GM19438 (cell line): ENCODE data around the gene LIMS1.
"Not testable (repeated sequence)": the region's sequence is repeated elsewhere in the genome, so short reads cannot be mapped to it uniquely, and the experiment has no call there.

Experiments used
- ATAC-seq: cut with Tn5 transposase; IDR thresholded peaks from one replicate; pipeline ENCODE4 v1.9.1; 2021; ENCODE audit warnings: low read depth; ENCODE audit not compliant: unreplicated experiment

The LIMS1 gene, protein sequence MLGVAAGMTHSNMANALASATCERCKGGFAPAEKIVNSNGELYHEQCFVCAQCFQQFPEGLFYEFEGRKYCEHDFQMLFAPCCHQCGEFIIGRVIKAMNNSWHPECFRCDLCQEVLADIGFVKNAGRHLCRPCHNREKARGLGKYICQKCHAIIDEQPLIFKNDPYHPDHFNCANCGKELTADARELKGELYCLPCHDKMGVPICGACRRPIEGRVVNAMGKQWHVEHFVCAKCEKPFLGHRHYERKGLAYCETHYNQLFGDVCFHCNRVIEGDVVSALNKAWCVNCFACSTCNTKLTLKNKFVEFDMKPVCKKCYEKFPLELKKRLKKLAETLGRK

DNA sequence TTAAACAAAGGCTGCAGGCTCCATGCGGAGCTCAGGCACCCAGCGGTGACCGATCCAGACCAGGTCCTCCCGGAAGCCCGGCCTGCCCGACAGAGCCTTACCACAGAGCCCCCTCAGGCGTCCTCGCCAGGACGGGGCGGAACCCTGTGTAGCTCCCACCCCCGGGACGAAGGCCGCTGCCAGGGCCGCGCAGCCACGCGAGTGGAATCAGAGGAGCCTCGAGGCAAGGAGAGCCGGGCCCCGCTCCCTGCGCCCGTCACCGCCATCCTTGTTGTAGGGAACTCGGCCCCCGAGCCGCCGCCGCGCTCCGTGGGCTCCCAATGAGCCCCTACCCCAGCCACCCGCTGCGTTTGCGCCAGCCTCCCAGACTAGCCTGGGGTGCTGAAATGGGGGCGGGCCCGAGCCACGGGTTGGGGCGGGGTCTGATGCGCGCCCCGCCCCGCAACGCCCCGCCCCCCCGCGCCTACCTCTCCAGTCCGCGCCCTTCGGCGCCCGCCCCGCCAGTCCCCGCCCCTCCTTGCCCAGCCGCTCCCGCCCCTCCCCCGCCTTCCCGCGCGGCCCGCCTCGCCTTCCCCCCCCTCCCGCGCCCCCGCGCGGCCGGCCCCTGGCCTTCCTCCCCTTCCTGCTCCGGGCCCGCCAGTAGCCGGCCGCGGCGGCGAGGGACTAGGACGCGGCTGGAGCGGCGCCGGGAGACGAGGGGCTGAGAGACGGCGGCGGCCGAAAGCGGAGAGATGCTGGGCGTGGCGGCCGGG, at the start of gene LIMS1:
LIMS1 (plus strand) TSS at position 639 of the 752 bp plus-strand sequence; CDS start at position 732, 93 bp downstream.
- peak; percentile 85 for ATAC-seq

DNA sequence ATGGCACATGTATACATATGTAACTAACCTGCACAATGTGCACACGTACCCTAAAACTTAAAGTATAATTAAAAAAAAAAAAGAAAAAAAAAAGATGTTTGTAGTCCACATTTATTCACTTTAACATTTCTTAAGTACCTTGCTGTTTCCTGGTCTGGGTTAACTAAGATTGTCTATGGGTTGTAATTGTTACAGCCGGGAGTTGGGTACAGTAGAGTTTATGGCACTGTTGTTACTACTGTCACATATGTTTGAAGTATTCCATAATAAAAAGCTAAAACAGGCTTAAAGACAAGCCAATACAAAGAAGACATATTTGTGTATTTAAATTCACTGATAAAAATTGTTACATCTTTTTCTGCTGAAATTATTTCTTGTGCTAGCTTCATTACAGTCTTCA, 49.0 kb upstream of the LIMS1 start:
- ATAC-seq = no peak

DNA sequence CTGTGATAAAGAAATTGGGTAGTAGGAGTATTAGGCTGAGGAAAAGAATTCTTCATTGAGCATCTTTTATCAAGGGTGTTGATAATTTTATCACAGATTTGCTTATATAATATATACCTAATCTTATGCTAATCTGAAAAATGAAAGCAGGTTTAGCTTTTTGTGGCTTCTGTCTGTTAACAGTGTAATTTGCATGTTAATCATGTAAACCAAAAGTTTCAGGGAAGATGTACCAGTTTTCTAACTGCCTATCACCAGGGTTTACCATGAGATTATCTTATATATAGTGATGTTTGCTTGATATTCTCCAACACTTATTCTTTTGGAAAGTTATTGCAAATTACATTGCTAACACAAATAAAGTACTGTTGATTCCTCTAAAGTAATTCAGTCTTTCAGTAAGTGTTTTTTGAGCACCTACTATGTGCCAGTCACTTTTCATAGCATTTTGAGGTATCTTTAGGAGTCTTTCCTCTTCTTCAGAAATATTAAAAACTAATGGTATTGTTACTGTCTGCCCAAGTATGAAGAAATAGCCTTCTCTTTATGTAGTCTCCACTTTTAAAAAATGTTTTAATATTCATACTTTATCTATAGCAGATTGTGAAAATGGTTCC, 43.7 kb upstream of the LIMS1 start:
- no peak for ATAC-seq

DNA sequence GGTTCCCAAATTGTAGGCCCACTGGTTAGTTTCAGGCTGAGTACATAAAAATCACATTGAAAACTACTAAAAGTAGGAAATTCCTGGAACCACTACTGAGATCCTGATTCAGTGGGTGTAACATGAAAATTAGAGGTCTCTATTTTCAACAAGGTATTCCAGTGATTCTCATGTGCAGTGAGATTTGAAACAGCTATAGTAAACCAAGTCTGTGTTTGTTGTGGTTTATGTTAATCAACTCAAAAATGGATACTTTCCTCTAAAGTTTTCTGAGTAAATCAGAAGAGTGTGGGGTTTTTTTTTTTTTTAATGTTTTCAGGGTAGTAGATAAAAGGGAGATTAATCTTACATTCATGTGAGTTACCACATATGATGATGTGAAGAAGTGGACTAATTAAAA, 42.4 kb upstream of the LIMS1 start:
- ATAC-seq = no peak

DNA sequence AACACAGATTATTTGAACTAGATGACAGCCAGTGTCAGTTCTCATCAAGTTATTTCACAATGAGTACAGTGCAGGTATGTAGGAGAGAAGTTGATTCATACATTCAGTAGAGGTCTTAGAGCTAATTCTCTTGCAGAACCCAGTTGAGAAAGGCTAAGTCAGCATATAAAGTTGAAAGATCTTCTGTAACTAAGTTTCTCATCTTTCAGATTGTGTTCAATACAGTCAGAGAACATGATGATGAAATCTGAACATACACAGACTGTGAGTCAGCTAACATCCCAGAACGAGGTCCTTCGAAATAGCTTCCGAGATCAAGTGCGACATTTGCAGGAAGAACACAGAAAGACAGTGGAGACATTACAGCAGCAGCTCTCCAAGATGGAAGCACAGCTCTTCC, 41.9 kb upstream of the LIMS1 start:
- no peak for ATAC-seq

DNA sequence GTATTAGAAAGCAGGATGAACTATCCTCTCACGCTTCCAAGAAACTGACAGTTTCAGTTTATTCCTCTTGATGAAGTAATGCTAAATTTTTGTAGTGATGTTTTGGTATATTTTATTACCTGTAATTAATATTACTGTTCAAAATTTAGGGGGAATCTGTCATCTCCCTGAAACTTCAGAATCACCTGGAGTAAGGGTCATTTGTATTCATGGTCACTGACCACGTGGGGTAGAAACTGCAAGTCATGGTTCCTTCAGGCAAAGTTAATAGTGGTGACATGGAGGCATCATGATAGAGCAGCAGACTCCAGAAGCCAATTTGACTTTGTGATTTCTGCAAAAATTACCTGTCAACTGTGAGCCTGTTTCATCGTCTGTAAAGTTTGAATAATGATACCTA, 38.1 kb upstream of the LIMS1 start:
- not testable (repeated sequence) for ATAC-seq

DNA sequence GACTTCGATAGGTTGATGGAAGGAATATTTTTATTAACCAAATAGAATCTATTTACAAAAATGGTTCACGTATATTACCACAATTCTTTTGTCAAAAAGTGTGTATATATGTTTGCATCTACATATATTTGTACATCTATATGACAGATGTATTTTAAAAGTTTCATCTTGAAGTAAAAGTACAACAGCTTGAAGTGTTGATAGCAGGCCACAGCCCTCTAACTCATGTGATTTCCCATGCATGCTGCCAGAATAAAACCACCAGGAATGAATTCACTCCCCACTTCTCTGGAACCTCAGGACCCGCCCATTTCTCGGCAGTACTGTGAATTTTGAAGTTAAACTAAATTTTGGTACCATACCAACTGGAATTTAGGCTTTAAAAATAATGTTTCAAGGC, 26.6 kb upstream of the LIMS1 start:
- not testable (repeated sequence) for ATAC-seq

DNA sequence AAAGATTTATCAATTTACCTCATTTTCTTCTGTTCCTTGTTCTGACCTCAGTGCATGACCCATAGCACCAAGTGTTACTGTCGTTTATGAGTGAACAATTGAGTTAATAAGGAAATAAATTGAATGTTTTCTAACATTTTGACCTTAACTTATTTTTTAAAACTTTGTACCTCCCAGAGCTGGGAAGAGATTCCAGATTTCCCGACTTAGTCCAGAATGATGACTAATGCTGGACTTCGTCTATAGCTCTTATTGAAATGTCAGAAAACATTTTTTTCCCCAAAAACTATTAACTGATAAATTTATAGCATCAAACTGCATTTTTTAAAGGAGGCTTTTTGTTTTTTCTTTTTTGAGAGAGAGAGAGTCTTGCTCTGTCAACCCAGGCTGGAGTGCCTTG, 21.8 kb upstream of the LIMS1 start:
- ATAC-seq = not testable (repeated sequence)

DNA sequence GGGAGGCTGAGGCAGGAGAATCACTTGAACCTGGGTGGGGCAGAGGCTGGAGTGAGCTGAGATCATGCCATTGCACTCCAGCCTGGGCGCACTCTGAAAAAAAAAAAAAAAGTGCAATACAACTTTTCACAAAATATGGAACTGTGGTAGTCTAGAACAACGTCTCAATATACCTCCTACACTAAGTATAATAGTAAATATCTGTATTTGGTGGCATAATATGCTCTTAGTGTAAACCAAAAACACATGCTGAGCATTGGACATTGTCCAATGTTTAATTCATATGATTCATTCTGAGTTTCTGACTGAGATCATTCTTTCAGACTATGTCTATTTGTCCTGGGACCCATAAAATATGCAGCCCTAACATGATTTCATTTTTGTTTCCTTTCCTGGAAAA, 19.8 kb upstream of the LIMS1 start:
- not testable (repeated sequence) for ATAC-seq

DNA sequence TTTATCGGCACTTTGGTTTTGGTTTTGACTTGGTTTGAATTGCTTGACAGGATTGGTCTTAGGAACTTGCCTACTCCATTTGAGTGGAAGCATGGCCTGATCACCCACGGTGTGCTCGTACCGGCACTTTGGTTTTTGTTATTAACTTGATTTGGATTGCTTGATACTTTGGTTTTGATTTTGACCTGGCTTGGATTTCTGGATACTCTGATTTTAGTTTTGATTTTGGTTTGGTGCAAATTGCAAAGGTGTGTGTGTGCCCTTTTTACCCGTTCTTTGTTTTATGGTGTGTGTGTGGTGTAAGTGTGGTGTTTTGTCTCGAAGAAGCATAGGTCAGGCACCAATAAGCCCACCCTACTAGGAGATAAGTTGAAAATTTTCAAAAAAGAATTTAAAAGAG, 9.6 kb upstream of the LIMS1 start:
- not testable (repeated sequence) for ATAC-seq

DNA sequence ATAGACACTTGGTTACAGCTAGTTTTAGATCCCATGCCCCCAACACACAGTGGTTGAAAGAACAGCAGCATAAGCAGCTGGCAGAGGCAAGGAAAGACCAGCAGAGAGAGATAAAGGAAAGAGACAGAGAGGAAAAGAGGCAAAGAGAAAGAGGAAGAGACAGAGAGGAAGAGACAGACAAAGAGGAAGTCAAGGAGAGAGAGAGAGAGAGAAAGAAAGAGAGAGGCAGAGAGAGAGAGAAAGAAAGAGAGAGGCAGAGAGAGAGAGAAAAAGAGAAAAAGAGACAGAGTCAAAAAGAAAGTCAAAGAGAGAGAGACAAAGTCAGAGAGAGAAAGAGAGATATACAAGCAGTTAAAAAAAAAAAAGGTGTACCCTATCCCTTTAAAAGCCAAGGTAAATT, 9.0 kb upstream of the LIMS1 start:
- ATAC-seq = not testable (repeated sequence)

DNA sequence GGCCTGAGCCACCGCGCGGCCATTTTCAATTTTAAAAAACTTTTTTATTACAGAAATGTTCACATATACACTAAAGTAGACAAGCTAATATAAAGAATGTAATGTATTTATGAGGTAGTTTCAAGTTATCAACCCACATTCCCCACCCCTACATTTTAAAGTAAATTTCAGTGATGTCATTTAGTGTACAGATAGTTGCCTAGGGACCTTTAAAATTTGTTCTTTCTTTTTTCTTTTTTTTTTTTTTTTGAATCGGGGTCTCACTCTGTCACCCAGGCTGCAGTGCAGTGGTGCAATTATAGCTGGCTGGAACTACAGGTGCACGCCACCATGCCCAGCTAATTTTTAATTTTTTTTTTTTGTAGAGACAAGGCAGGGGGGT, 2.6 kb upstream of the LIMS1 start:
- ATAC-seq = no peak

DNA sequence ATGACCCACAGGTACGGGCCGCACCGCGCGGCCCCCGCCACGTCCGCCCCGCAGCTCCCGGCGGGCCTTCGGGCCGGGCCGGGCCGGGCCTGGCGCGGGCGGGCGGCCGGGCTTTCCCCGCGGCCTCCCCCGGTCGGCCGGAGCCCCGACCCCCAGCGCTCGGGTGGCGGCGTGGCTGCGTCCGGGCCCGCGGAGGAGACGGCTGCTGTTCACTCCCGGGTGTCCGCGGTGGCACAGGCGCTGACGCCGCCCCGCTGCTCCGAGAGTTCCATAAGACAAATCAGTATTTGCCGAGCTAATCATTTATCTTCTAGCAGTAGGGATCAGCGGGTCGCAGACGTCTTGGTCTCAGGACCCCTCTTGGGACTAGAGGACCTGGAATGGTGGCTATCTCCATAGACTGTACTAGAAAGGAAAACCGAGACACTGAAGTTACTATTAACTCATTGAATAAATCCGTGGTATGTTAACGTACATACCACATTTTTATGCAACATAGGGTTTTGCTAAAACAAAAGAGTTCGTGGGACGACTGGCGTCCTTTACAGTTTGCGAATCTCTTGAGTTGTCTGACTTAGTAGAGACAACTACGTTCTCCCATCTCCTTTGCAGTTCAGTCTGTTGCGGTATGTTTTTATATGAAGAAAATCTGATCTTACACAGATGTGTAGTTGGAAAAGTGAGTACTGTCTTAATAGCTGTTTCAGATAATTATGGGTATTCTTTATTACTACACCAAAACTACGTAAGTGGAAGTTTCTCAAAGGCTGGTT, 500 bp downstream of the LIMS1 start:
- ATAC-seq = peak; percentile 29

DNA sequence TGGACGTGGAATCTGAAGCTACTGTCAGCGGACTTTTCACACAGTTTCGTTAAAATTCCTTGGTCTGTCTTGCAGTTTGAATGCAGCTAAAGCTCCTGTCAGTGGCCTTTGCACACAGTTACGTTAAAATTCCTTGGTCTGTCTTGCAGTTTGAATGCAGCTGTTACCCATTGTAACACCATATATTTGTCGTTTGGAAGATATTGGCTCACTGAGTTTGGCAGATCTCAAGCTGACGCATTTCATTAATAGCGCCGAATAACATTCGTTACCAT, 1.0 kb downstream of the LIMS1 start:
- ATAC-seq = no peak

DNA sequence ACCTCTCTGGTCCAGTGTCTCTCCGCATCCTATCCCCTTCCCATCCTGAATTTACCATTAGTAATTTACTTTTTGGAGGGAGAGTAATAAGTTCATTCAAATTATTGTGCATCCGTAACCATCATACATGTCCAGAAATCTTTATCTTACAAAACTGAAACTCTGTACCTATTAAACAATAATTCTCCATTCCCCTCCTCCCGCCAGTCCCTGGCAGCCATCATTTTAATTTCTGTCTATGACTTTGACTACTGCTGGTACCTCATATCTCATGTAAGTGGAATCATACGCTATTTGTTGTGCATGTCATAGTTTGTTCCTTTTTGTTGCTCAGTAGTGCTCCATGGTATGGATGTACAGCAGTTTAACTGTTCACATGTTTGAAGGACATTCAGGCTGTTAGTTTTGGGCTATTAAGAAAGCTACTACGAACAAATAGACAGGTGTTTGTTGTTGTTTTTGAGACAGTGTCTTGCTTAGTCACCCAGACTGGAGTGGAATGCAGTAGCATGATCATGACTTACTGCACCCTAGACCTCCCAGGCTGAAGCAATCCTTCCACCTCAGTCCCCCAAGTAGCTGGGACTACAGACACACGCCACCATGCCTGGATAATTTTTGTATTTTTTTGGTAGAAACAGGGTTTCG, 2.0 kb downstream of the LIMS1 start:
- ATAC-seq = no peak

DNA sequence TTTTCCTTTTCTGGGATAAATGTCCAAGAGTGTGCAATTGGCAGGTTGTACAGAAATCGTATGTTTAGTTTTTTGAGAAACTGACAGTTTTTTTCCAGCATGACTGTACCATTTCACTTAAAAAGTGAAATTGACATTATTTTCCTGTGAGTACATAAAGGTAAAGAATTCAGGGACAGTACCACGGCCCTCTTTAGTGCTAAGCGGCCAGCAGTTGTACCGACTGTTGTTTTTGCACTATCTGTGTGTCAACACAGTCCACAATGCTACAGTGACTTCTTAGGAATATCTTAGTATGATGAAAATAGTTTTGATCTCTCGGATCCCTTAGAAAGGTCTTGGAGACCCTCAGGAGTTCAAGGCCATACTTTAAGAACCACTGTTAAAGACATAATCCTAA, 2.6 kb downstream of the LIMS1 start:
- ATAC-seq = no peak

DNA sequence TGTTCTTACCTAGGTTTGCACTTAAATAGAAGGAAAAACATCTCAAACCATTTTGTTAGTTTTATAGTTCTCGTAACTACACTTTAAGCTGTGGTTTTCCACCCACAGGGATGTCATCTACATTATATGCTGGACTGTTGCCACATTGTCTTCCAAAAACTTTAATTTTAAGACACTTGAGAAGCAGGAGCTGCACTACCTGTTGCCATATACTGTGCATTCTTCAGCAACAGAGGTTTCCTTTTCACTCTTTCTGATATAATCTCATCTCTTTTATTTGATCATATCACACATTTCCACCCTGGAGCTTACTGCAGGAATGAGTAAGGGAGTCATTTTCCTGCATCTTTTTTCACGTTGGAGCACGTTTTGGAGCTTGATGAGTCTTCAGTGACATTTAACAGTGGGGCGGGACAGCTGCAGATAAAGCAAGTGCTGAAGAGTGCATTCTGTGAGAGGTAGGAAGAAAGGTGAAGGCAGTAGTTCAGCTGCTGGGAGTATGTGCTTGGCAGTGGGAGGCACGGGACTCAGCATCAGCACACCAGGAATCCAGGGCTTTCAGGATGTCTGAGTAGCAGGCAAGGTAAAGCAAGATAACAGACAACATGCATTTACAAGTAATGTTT, 3.8 kb downstream of the LIMS1 start:
- no peak for ATAC-seq

DNA sequence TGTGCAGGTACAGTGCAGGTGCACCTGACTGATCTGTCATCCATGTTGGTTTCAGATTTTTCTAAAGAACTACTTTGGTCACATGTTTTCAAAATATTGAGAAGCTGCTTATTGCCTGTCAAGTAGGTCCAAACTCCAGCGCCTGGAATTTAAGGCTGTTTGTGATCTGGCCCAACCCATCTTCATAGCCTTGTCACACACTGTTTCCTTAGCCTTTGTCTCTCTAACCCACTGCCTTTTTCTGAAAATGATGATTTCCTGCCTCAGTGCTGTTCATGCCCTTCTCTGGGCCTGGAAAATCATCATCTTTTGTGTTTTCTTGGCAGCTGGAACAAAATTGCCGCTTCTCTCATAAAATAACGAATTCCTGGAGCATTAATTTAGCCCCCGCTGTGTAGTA, 7.2 kb downstream of the LIMS1 start:
- no peak for ATAC-seq

DNA sequence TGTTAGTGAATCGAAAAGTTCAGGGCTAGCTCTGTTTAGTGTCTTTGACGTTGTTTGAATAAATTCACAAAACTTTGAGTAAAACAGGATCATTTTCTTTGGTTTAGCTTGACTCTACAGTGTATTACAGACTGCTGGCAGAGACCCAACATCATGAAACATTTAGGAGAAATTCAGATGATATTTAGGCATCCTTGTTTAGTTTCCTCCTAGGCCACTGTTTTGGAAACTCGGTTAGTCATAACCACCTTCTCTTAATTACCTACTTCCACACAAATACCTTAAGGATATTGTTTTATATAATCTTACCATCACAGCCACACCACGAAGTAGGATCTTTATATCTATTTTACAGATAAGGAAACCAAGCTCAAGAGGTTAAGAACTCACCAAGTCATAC, 7.8 kb downstream of the LIMS1 start:
- ATAC-seq = no peak

DNA sequence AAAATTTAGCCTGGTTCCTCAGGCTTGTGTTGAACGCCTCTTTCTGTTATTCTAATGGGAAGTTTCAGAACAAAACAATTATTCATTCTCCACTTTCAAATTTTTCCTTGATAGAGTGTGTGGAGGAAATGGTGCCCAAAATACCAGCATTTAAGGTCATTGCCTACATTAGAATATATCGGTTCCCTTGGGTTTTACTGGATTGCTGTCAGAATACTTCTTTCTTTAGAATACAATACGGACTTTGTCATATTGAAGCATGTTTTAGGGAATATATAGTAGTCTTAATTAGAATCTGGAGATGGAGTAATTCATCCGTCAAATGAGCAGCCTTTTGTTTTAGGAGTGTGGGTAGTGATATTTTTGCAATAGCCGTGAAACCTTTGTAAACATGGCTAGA, 13.3 kb downstream of the LIMS1 start:
- no peak for ATAC-seq
